K562 (cell line): ENCODE results near the gene C16orf96. TPM values are rescaled to one million over a fixed set of nuclear protein-coding genes. Genes with fewer than 3 reads are reported as not detected.

Experiments
- BRD9 ChIP-seq: fragments of 450-650 bp; IDR thresholded peaks from 2 replicates; pipeline ENCODE4 v1.6.1; 2018; ENCODE audit warnings: low read depth; ENCODE audit not compliant: partially characterized antibody
- CCNT2 ChIP-seq: IDR thresholded peaks from 2 replicates; pipeline ENCODE4 v1.6.1; 2011; ENCODE audit warnings: borderline replicate concordance, low read depth, mild to moderate bottlenecking, moderate library complexity, mixed read lengths, low read length; ENCODE audit not compliant: insufficient read length; ENCODE audit errors: extremely low read depth
- CREM ChIP-seq: IDR thresholded peaks from 2 replicates; pipeline ENCODE4 v1.6.1; 2014; ENCODE audit warnings: antibody characterized with exemption, low read depth
- ELK3 ChIP-seq: fragments of 450-650 bp; formaldehyde crosslinking; IDR thresholded peaks from 2 replicates; pipeline ENCODE4 v1.4.0; 2020; ENCODE audit warnings: mild to moderate bottlenecking
- ETS1 ChIP-seq: conservative IDR thresholded peaks from 2 replicates; pipeline ENCODE4 v1.6.1; 2011; ENCODE audit warnings: low read depth, mild to moderate bottlenecking, low read length; ENCODE audit not compliant: control insufficient read depth
- FOSL1 ChIP-seq: fragments of 200-800 bp; sonication (Bioruptor generic); conservative IDR thresholded peaks from 2 replicates; pipeline ENCODE4 v1.6.1; 2016; ENCODE audit warnings: missing genetic modification characterization, missing compliant biosample characterization
- IRF2 ChIP-seq: sonication (generic); formaldehyde crosslinking; IDR thresholded peaks from 2 replicates; pipeline ENCODE4 v1.8.1; 2022; ENCODE audit warnings: mild to moderate bottlenecking, missing genetic modification reagents
- KDM5B ChIP-seq: fragments of 200-600 bp; sonication (generic); IDR thresholded peaks from 2 replicates; pipeline ENCODE4 v1.6.1; 2012; ENCODE audit warnings: low read depth, mild to moderate bottlenecking, moderate library complexity, low read length, control low read depth, inconsistent platforms; ENCODE audit not compliant: insufficient replicate concordance
- MBD2 ChIP-seq: sonication (generic); IDR thresholded peaks from 2 replicates; pipeline ENCODE4 v1.6.1; 2016; ENCODE audit warnings: low read depth, borderline replicate concordance
- NFIX ChIP-seq: fragments of 250-450 bp; sonication (Bioruptor Pico); IDR thresholded peaks from 2 replicates; pipeline ENCODE4 v1.4.0; 2020; ENCODE audit warnings: low read depth, mild to moderate bottlenecking, moderate library complexity
- NR0B1 ChIP-seq: fragments of 450-650 bp; IDR thresholded peaks from one replicate; pipeline ENCODE4 v1.6.1; 2018; ENCODE audit warnings: mild to moderate bottlenecking, moderate library complexity; ENCODE audit not compliant: partially characterized antibody
- NRF1 ChIP-seq, 2 experiments: fragments of 450-650 bp; IDR thresholded peaks in 1 of 2; conservative IDR thresholded peaks in 1 of 2; 2 replicates each; pipeline ENCODE4 v1.6.1; 2014; ENCODE audit warnings: mild to moderate bottlenecking in 2 of 2
- POLR2G ChIP-seq: fragments of 200-400 bp; formaldehyde crosslinking; IDR thresholded peaks from 2 replicates; pipeline ENCODE4 v1.6.1; 2017; ENCODE audit warnings: low read depth, mild to moderate bottlenecking, antibody characterized with exemption, low read length, moderate library complexity
- PTTG1 ChIP-seq: fragments of 450-650 bp; IDR thresholded peaks from 2 replicates; pipeline ENCODE4 v1.6.1; 2016; ENCODE audit warnings: low read depth, mild to moderate bottlenecking, missing genetic modification characterization, missing compliant biosample characterization
- RB1 ChIP-seq: fragments of 450-650 bp; IDR thresholded peaks from 2 replicates; pipeline ENCODE4 v1.6.1; 2017; ENCODE audit warnings: low read depth, mild to moderate bottlenecking
- RBFOX2 ChIP-seq: fragments of 200-400 bp; formaldehyde crosslinking; IDR thresholded peaks from 2 replicates; pipeline ENCODE4 v1.6.1; 2017; ENCODE audit warnings: low read depth, mild to moderate bottlenecking, low read length, moderate library complexity
- SMARCE1 ChIP-seq: fragments of 450-650 bp; IDR thresholded peaks from 2 replicates; pipeline ENCODE4 v1.7.1; 2016; ENCODE audit warnings: mild to moderate bottlenecking
- SP1 ChIP-seq: sonication (generic); formaldehyde crosslinking; IDR thresholded peaks from 2 replicates; pipeline ENCODE4 v1.8.1; 2022; ENCODE audit warnings: mild to moderate bottlenecking, missing genetic modification reagents
- TARDBP ChIP-seq: fragments of 450-650 bp; IDR thresholded peaks from 2 replicates; pipeline ENCODE4 v1.6.1; 2016
- THAP12 ChIP-seq: fragments of 250-450 bp; sonication (Bioruptor Pico); IDR thresholded peaks from 2 replicates; pipeline ENCODE4 v1.9.0; 2021; ENCODE audit warnings: mild to moderate bottlenecking, inconsistent platforms
- ZNF175 ChIP-seq: fragments of 200-800 bp; sonication (Bioruptor generic); IDR thresholded peaks from 2 replicates; pipeline ENCODE4 v1.6.1; 2016; ENCODE audit warnings: low read depth, mild to moderate bottlenecking, missing genetic modification characterization, missing compliant biosample characterization
- polyA plus RNA-seq, 8 experiments: library from polyadenylated mRNA; depleted of rRNA in 4 of 8; stranded (reverse) in 5 of 8; unstranded in 3 of 8; fragments of >200 nt; fragmentation: Nextera tagmentation in 2 of 8; fragmentation: Illumina TruSeq in 1 of 8; extraction: Ambion mirVana in 2 of 8; extraction: Trizol in 1 of 8; gene quantifications; 2 replicates each; pipeline versions ENCODE4 v1.2.1 to v1.2.3, GENCODE V29; 2011 to 2014; ENCODE audit warnings: inconsistent platforms in 1 of 8, missing spikeins in 1 of 8
- total RNA-seq, 7 experiments: library from RNA; depleted of rRNA in 6 of 7; stranded (reverse); fragments of >200 nt in 6 of 7; fragmentation: Illumina TruSeq in 2 of 7; extraction: Trizol in 2 of 7; gene quantifications; 2 replicates each; pipeline versions ENCODE4 v1.2.1 to v1.2.3, GENCODE V29; 2011 to 2021; ENCODE audit warnings: low replicate concordance in 1 of 7

The C16orf96 gene
- total and polyA plus RNA-seq, 9 of the 15 experiments (the other 6 are each of a cell fraction or from before 2014, with no cell fraction given) = not detected

- peak; percentile 72 for TF ChIP-seq KDM5B
- peak; percentile 64 for TF ChIP-seq SP1 (CRISPR knock-in tag)
- TF ChIP-seq ETS1 = peak; percentile 72
- peak; percentile 76 for TF ChIP-seq RB1
- no peak for TF ChIP-seq PTTG1 (tag)
- peak; percentile 70 for TF ChIP-seq FOSL1 (tag)
- peak; percentile 89 for TF ChIP-seq RBFOX2
- TF ChIP-seq NRF1 (conservative IDR thresholded peaks at IDR 0.05 in 1 of 2, IDR thresholded peaks at IDR 0.05 in 1 of 2) = peak; percentile 45 to 63; a peak in 3 of 4 replicates
- TF ChIP-seq BRD9 = peak; percentile 74
- TF ChIP-seq NR0B1 = no peak
- peak; percentile 96 for TF ChIP-seq ZNF175
- peak; percentile 20 for TF ChIP-seq CCNT2
- no peak; the same call in 1 of the 2 replicates for TF ChIP-seq THAP12 (CRISPR knock-in tag)
- 0 out of 2 replicates have a peak, but pooled peaks have one; percentile 31 for TF ChIP-seq TARDBP
- peak; percentile 35; the same call in 1 of the 2 replicates for TF ChIP-seq SMARCE1
- peak; percentile 96 for TF ChIP-seq CREM
- TF ChIP-seq MBD2 = peak; percentile 92
- TF ChIP-seq ELK3 (CRISPR knock-in tag) = no peak
- TF ChIP-seq IRF2 (CRISPR knock-in tag) = no peak
- peak; percentile 89 for TF ChIP-seq POLR2G
- no peak for TF ChIP-seq NFIX
Measured at GRCh38 chr16:4616047-4616811, 60.1 kb downstream of the C16orf96 start (continued).
